ENCODE measurements around the gene MYT1. TPM values are rescaled to one million over a fixed set of nuclear protein-coding genes. Genes with fewer than 3 reads are reported as not detected.
A peak's percentile ranks its signal among the peaks of the same experiment; 100 is the strongest.

The MYT1 gene
- total and polyA plus RNA-seq, 2 of the 13 experiments (the other 11 are each of a cell fraction or from before 2014, with no cell fraction given), result 0.58 to 2.5 TPM

DNA sequence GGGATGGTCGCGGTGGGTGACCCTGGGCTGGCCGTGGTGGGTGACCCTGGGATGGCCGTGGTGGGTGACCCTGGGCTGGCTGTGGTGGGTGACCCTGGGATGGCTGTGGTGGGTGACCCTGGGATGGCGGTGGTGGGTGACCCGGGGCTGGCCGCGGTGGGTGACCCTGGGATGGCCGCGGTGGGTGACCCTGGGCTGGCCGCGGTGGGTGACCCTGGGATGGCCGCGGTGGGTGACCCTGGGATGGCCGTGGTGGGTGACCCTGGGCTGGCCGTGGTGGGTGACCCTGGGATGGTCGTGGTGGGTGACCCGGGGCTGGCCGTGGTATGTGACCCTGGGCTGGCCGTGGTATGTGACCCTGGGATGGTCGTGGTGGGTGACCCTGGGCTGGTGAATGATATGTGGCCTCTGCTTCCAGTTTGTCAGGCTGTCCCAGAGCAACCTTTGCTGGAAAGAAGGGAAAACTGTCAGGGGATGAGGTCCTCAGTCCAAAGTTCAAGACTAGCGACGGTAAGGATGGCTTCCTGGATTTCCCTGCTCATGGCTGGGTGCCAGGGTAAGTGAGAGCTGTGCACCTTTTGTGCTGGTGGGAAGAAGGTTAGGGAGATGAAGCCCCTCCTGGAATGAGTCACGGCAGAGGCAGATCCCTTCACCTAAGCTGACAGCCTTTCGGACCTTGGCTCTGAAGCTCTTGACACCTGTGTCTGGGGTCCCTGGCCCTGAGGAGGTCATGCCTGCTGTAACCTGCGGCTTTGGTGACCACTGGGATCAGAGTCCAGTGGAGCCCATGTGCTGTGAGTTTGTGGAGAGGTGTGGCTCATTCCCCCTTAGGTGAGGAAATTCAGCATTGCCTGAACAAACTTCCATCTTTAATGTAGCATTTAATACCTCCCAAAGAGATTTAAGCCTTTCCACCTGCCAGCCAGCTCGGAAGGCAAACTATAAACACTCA, 72.2 kb downstream of the MYT1 start (continued):
- peak; percentile 87 for TF ChIP-seq PITX1 (CRISPR knock-in tag; IDR thresholded peaks at IDR 0.05)
- TF ChIP-seq THYN1 (CRISPR knock-in tag; IDR thresholded peaks at IDR 0.05; ENCODE audit: borderline replicate concordance, low read depth), result no peak
- no peak for TF ChIP-seq ELF4 (CRISPR knock-in tag; IDR thresholded peaks at IDR 0.05; ENCODE audit: borderline replicate concordance)
- no peak for TF ChIP-seq ISX (CRISPR knock-in tag; conservative IDR thresholded peaks at IDR 0.05)
- peak; percentile 95; the same call in 1 of the 2 replicates for TF ChIP-seq ZNF138 (CRISPR knock-in tag; IDR thresholded peaks at IDR 0.05; ENCODE audit: low read depth)
- TF ChIP-seq RCOR2 (CRISPR knock-in tag; IDR thresholded peaks at IDR 0.05), result peak; percentile 66; the same call in 1 of the 2 replicates
- TF ChIP-seq FIP1L1 (IDR thresholded peaks at IDR 0.05; ENCODE audit: borderline replicate concordance, insufficient read depth, low read depth, low read length), result no peak
- peak; percentile 98 for TF ChIP-seq ESRRA (CRISPR knock-in tag; IDR thresholded peaks at IDR 0.05; ENCODE audit: low read depth)
- 0 out of 2 replicates have a peak, but pooled peaks have one; percentile 13 for TF ChIP-seq ZKSCAN1 (IDR thresholded peaks at IDR 0.05; ENCODE audit: low read length)
- TF ChIP-seq FOXP1 (IDR thresholded peaks at IDR 0.05), result no peak
- TF ChIP-seq FOXP1 (CRISPR knock-in tag; IDR thresholded peaks at IDR 0.05), result peak; percentile 43; the same call in 1 of the 2 replicates
- TF ChIP-seq, protein P1, sequence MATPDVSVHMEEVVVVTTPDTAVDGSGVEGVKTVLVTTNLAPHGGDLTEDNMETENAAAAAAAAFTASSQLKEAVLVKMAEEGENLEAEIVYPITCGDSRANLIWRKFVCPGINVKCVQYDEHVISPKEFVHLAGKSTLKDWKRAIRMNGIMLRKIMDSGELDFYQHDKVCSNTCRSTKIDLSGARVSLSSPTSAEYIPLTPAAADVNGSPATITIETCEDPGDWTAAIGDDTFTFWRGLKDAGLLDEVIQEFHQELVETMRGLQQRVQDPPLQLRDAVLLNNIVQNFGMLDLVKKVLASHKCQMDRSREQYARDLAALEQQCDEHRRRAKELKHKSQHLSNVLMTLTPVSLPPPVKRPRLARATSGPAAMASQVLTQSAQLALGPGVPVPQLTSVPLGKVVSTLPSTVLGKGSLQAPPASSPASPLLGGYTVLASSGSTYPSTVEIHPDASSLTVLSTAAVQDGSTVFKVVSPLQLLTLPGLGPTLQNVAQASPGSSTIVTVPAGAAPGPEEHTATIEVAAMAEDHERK (CRISPR knock-in tag; IDR thresholded peaks at IDR 0.05; ENCODE audit: low read depth), result no peak
- no peak for TF ChIP-seq ZNF468 (CRISPR knock-in tag; IDR thresholded peaks at IDR 0.05)
- TF ChIP-seq TP53 (CRISPR knock-in tag; conservative IDR thresholded peaks at IDR 0.05), result no peak
- TF ChIP-seq MTF2 (CRISPR knock-in tag; IDR thresholded peaks at IDR 0.05; ENCODE audit: borderline replicate concordance), result no peak
- TF ChIP-seq, protein P2, sequence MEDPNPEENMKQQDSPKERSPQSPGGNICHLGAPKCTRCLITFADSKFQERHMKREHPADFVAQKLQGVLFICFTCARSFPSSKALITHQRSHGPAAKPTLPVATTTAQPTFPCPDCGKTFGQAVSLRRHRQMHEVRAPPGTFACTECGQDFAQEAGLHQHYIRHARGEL (CRISPR knock-in tag; IDR thresholded peaks at IDR 0.05), result no peak
- no peak for TF ChIP-seq ZBTB3 (CRISPR knock-in tag; IDR thresholded peaks at IDR 0.05; ENCODE audit: borderline replicate concordance, low read depth)
- TF ChIP-seq, protein P3, sequence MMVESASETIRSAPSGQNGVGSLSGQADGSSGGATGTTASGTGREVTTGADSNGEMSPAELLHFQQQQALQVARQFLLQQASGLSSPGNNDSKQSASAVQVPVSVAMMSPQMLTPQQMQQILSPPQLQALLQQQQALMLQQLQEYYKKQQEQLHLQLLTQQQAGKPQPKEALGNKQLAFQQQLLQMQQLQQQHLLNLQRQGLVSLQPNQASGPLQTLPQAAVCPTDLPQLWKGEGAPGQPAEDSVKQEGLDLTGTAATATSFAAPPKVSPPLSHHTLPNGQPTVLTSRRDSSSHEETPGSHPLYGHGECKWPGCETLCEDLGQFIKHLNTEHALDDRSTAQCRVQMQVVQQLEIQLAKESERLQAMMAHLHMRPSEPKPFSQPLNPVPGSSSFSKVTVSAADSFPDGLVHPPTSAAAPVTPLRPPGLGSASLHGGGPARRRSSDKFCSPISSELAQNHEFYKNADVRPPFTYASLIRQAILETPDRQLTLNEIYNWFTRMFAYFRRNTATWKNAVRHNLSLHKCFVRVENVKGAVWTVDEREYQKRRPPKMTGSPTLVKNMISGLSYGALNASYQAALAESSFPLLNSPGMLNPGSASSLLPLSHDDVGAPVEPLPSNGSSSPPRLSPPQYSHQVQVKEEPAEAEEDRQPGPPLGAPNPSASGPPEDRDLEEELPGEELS (CRISPR knock-in tag; IDR thresholded peaks at IDR 0.05), result peak; percentile 24; the same call in 1 of the 2 replicates
- TF ChIP-seq NCOA1 (CRISPR knock-in tag; IDR thresholded peaks at IDR 0.05), result no peak
- TF ChIP-seq ZBTB7B (CRISPR knock-in tag; IDR thresholded peaks at IDR 0.05), result peak; percentile 97
- TF ChIP-seq, protein P4, sequence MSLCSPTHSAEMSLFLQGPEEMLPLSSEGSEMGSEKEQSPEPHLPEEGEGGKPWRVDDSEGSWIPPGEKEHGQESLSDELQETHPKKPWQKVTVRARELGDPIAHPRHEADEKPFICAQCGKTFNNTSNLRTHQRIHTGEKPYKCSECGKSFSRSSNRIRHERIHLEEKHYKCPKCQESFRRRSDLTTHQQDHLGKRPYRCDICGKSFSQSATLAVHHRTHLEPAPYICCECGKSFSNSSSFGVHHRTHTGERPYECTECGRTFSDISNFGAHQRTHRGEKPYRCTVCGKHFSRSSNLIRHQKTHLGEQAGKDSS (CRISPR knock-in tag; IDR thresholded peaks at IDR 0.05; ENCODE audit: borderline replicate concordance, low read depth), result peak; percentile 72; the same call in 1 of the 2 replicates
- TF ChIP-seq MATR3 (CRISPR knock-in tag; IDR thresholded peaks at IDR 0.05), result no peak
- TF ChIP-seq, protein P5, sequence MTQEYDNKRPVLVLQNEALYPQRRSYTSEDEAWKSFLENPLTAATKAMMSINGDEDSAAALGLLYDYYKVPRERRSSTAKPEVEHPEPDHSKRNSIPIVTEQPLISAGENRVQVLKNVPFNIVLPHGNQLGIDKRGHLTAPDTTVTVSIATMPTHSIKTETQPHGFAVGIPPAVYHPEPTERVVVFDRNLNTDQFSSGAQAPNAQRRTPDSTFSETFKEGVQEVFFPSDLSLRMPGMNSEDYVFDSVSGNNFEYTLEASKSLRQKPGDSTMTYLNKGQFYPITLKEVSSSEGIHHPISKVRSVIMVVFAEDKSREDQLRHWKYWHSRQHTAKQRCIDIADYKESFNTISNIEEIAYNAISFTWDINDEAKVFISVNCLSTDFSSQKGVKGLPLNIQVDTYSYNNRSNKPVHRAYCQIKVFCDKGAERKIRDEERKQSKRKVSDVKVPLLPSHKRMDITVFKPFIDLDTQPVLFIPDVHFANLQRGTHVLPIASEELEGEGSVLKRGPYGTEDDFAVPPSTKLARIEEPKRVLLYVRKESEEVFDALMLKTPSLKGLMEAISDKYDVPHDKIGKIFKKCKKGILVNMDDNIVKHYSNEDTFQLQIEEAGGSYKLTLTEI (CRISPR knock-in tag; conservative IDR thresholded peaks at IDR 0.05), result no peak

All from HepG2 (cell line).